Measurements from ENCODE around the gene USH1C.

DNA sequence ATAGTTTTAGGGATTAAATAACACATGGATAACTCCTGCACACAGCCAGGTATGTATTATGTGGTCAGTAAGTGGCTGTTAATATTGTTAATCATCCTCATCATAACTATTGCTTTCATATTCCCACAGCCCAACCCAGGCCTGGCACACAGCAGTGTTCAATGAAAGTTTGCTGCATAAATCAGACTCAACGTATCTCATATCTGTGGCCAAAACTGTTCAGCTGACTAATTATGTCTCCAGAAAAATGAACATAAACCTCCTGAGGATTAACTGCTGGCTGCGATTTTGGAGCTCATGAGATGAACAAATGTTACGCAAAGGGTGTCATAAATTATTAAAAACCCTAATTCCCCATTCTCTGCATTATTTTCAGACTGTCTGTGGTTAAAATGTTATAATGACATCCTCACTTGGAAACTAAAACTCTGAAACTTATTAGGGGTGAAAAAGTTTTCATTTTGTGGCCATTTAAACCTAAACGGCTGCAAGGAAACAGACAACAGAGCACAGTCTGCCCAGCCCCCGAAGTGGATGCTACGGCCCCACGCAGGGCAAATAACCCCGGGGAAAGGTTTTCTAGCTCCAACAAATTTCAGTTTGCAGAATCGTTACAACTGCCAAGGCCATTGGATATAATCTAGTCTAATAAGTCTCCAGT, 84.8 kb downstream of the USH1C start:
- TF ChIP-seq, protein P1, sequence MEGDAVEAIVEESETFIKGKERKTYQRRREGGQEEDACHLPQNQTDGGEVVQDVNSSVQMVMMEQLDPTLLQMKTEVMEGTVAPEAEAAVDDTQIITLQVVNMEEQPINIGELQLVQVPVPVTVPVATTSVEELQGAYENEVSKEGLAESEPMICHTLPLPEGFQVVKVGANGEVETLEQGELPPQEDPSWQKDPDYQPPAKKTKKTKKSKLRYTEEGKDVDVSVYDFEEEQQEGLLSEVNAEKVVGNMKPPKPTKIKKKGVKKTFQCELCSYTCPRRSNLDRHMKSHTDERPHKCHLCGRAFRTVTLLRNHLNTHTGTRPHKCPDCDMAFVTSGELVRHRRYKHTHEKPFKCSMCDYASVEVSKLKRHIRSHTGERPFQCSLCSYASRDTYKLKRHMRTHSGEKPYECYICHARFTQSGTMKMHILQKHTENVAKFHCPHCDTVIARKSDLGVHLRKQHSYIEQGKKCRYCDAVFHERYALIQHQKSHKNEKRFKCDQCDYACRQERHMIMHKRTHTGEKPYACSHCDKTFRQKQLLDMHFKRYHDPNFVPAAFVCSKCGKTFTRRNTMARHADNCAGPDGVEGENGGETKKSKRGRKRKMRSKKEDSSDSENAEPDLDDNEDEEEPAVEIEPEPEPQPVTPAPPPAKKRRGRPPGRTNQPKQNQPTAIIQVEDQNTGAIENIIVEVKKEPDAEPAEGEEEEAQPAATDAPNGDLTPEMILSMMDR (IDR thresholded peaks at IDR 0.05), result no peak
- no peak for TF ChIP-seq POLR2A (IDR thresholded peaks at IDR 0.05)
